AG04449 (cell line): ENCODE measurements around the gene SF3B4.

Experiments
- CTCF ChIA-PET: fragments of 350-600 bp; formaldehyde crosslinking; extraction: SDS; loops from one replicate; lab custom pipeline; 2021; ENCODE audit warnings: antibody characterized with exemption; lab: Yijun Ruan, JAX
- POLR2A ChIA-PET: fragments of 400-600, 350-600 bp; formaldehyde crosslinking; extraction: SDS; loops from one replicate; lab custom pipeline; 2020; ENCODE audit warnings: antibody characterized with exemption, inconsistent platforms; lab: Yijun Ruan, JAX
- DNase-seq: peaks from one replicate; pipeline ENCODE4 v3.0.0-alpha.2; 2010; ENCODE audit warnings: low read depth, low spot score
- H3K4me3 ChIP-seq: 2 replicates; pipeline ENCODE4 v1.5.1; 2011; ENCODE audit warnings: low read depth, mild to moderate bottlenecking, control low read depth, low read length
- CTCF ChIP-seq: IDR thresholded peaks from one replicate; pipeline ENCODE4 v1.5.1; 2011; ENCODE audit warnings: mild to moderate bottlenecking, moderate library complexity, low read length, control low read depth, inconsistent platforms; ENCODE audit not compliant: insufficient read depth; ENCODE audit errors: missing control alignments

Gene SF3B4

GRCh38 chr1:149884433-149885338 lies 42.9 kb downstream of the SF3B4 start:
- ChIA-PET CTCF (no interaction called here), POLR2A (interaction anchor here (0.5 to 3.7 kb wide), 4 partner anchors 17 to 183 kb away, joined by 3 to 15 read pairs (median 4); partner anchors contain the start of genes OTUD7B and VPS45)
- no peak for TF ChIP-seq CTCF
- DNase-seq: no peak
- peak overlapping the region; percentile 69 for H3K4me3 ChIP-seq

GRCh38 chr1:149883598-149884247 lies 43.9 kb downstream of the SF3B4 start:
- DNase-seq: no peak
- no peak for TF ChIP-seq CTCF
- POLR2A ChIA-PET: no interaction called here
- CTCF ChIA-PET: no interaction called here
- H3K4me3 ChIP-seq: no peak overlapping the region

GRCh38 chr1:149881876-149882275 lies 45.7 kb downstream of the SF3B4 start:
- POLR2A ChIA-PET: no interaction called here

GRCh38 chr1:149879556-149879955 lies 48.0 kb downstream of the SF3B4 start:
- no peak overlapping the region for H3K4me3 ChIP-seq
- POLR2A ChIA-PET: no interaction called here
- no peak for DNase-seq
- CTCF ChIA-PET: no interaction called here
- no peak for TF ChIP-seq CTCF

More at GRCh38 chr1:149881876-149882275, 45.7 kb downstream of the SF3B4 start:
- DNase-seq: no peak
- H3K4me3 ChIP-seq: no peak overlapping the region
- no peak for TF ChIP-seq CTCF
- CTCF ChIA-PET: no interaction called here

GRCh38 chr1:149877211-149877946 lies 50.2 kb downstream of the SF3B4 start:
- POLR2A ChIA-PET: no interaction called here
- no peak for DNase-seq
- TF ChIP-seq CTCF: no peak
- CTCF ChIA-PET: interaction anchor here (1.4 kb wide), 1 partner anchor 12 kb away, joined by 4 read pairs; no protein-coding TSS in a partner anchor
- no peak overlapping the region for H3K4me3 ChIP-seq
